KOPT-K1 (cell line): ENCODE measurements around the gene PIEZO2.

Experiments used
- H3K27ac ChIP-seq: fragments of 200-600 bp; sonication (generic); 2 replicates; pipeline ENCODE4 v1.5.1; 2016; ENCODE audit warnings: antibody characterized with exemption, mild to moderate bottlenecking, low read depth, low read length; ENCODE audit not compliant: poor library complexity, severe bottlenecking
- H3K36me3 ChIP-seq: fragments of 200-600 bp; sonication (generic); 2 replicates; pipeline ENCODE4 v1.5.1; 2017; ENCODE audit warnings: antibody characterized with exemption, mild to moderate bottlenecking, low read length, moderate library complexity; ENCODE audit not compliant: insufficient read depth
- H3K9me3 ChIP-seq: fragments of 200-600 bp; sonication (generic); 2 replicates; pipeline ENCODE4 v1.5.1; 2017; ENCODE audit warnings: antibody characterized with exemption, low read length, mild to moderate bottlenecking; ENCODE audit not compliant: insufficient read depth, poor library complexity, severe bottlenecking

PIEZO2 gene

DNA sequence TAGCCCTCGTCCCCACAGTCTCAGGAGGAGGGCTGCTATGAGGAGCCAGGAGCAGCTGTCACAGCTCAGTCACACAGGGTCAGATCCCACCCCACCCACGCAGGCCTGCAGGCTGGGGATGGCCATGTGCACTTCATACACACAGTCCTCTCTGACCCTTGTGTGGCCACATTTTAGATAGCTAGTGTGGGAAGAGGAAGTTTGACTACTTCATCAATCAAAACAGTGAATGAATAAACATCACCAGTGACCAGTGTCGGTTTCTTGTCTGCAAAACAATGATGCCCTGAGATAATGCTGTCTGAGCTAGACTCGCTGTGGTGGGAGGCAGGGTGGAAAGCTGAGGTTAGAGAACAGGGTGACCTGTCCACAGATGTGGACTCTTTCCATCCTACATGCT lies 107.1 kb downstream of the PIEZO2 start:
- Histone ChIP-seq H3K27ac (no peak overlapping the region), H3K36me3 (no peaks in the 10 kb centered on the region), H3K9me3 (no peaks in the 10 kb centered on the region)

DNA sequence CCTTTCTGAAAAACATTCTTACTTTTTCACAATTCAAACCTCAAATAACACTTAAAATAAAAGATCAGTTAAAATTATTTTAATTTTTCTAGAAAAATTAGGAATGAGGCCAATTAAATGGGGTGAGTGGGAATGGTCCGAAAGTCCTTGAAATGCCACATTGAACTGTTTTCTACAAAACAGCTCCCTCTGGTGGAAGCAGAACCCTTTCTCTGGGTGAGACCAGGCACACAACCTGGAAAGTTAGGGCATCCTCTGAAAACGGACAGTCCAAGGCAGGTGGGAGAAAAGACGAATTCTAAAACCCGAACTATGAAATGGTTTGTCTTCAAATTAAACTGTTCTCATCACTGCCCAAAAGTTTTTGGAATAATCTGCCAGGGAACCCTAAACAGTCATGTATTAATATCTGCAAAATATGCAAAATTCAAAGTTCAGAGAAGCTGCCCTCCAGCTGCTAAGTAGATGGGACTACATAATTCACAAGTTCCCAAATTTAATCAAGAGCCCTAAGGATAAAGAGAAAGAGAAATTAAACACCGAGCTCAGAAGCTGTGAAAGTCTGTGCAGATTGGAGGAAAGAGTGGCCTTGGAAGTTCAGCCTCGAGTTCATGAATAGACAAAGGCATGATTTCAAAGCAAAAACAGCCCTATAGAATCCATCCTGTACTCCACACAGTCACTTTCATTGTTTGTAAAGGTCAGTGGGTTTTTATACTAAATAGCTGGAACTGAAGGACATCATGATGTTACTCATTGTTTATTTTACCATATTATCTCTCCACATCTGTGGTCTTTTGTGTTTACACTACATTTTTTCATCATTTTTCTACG lies 108.3 kb downstream of the PIEZO2 start:
- Histone ChIP-seq H3K27ac (no peak overlapping the region), H3K9me3 (no peaks in the 10 kb centered on the region), H3K36me3 (no peaks in the 10 kb centered on the region)

DNA sequence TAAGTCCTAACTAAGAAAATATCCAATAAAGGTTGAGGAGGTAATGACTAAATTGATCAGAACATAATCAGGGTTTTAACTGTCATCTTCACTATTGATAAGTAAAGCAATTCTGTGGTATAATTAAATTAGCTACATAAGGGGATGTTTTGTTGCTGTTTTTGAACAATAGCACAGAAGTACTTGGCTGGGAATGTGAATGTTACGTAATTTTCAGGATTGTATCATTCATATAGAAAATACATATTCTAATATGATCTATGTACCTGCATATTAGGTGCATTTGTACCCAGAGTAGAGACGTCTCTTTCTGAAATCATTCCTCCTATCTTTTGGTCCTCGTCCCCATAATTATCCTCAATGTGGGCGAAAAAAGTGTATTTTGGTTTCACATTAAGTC lies 109.0 kb downstream of the PIEZO2 start:
- Histone ChIP-seq H3K27ac (no peak overlapping the region), H3K9me3 (no peaks in the 10 kb centered on the region), H3K36me3 (no peaks in the 10 kb centered on the region)

DNA sequence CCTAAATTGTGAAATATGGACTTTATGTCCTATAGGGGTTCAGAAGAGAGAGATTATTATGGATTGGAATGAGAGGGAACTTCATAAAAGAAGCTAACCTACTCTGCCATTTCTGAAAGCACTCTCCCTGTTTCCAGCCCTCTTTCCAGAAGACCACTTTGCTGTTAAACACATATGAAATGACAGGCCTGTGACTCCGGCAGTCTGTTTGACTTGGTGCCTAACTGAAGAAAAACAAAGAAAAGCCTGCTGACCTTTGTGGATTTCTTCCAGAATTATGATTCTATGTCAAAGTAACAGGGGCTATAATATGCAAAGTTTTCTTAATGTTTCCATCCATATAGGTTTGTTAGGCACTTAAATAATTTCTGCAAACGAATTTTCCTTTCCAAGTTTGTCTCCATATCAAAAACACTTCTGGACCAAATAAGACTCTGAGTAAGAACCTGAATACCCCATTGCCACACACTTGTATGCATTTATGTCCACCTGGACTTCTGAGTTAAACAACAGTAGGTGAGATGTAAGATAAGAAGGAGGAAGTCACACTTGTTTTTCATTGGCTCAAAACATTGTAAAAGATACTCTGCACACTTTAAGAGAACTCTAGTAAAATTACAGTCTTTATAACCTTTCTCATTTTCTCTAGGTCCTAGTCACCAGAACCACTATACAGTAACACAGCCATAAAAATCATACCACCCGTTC lies 111.7 kb downstream of the PIEZO2 start:
- no peak overlapping the region for H3K27ac ChIP-seq
- H3K9me3 ChIP-seq: no peaks in the 10 kb centered on the region
- no peaks in the 10 kb centered on the region for H3K36me3 ChIP-seq

DNA sequence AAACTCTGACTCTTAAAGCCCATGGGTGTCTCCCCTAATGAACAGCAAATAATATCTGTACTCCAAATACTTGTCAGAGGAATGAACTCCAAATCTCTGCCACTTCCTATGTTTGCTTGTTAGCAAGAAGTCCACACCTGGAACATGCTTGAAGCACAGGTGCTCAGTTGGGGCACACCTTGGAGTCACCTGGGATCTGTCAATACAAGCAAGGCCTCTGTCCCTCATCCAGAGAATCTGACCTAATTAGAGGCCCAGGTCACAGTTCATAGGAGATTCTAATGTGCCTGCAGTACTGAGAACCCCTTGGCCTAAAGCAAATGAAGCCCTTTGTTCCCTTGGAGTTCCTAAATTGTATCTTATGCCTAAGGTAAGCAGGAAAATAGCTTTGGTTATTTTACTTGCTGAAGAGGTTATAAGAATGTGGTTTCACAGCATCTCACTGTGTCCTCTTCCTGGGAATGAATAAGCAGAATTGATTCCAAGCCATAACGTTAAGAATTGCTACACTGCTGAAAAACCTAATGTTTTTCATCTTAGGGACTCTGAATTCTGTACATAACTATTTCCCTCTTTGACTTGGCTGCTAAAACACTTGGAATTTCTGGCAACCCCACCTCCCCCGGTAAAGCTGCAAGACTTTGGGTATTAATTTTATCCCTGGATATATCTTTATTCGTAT lies 113.4 kb downstream of the PIEZO2 start:
- Histone ChIP-seq H3K36me3 (no peaks in the 10 kb centered on the region), H3K27ac (no peak overlapping the region), H3K9me3 (no peaks in the 10 kb centered on the region)

DNA sequence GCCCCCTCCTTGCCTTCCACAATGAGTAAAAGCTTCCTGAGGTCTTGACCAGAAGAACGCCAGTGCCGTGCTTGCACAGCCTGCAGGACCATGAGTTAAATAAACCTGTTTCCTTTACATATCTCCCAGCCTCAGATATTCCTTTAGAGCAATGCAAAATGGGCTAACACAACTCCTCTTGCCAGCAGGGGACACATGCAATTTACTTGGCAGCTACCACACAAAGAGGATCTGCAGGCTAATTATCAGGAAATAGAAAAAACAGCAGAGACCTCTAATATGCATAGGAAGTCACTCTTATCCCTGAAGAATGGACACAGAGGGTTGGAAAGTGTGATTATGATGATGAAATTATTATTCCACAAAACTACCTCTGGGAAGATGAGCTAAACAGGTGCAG lies 114.0 kb downstream of the PIEZO2 start:
- no peaks in the 10 kb centered on the region for H3K36me3 ChIP-seq
- H3K27ac ChIP-seq: no peak overlapping the region
- H3K9me3 ChIP-seq: no peaks in the 10 kb centered on the region

DNA sequence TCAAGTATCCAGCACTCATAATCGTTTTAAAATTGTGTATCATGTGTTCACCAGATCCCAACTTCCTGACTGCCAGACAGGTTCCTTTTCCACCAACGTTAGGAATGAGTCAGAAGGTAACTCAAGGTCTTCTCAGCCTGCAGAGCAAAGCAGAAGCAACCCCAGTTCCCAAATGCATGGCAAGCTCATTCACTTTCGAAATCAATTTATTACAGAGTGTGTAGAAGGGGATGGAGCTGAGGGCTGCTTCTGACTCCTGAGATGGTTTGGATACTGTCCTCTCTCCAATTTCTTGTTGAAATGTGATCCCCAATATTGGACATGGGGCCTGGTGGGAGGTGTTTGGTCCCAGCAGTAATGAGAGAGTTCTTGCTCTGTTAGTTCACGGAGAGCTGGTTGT lies 114.5 kb downstream of the PIEZO2 start:
- H3K27ac ChIP-seq: no peak overlapping the region
- no peaks in the 10 kb centered on the region for H3K36me3 ChIP-seq
- no peaks in the 10 kb centered on the region for H3K9me3 ChIP-seq

DNA sequence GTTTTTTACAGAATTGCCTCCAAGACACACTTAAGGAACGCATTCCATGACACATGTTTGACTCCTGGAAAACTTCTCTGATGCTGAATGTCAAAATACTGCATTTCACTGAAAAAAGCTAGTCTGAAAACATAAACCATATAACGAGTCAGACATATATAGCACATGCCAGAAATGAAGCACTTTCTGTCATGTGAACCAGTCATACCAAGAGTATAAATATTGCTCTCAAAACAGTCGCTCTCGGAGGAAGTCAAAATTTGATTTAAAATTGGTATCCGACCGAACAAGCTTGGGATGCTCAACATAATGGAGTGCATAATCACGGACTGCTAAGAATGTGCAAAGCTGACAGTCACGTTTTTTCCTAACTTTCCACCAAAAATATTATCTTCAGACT lies 115.9 kb downstream of the PIEZO2 start:
- no peak overlapping the region for H3K27ac ChIP-seq
- no peaks in the 10 kb centered on the region for H3K9me3 ChIP-seq
- no peaks in the 10 kb centered on the region for H3K36me3 ChIP-seq

DNA sequence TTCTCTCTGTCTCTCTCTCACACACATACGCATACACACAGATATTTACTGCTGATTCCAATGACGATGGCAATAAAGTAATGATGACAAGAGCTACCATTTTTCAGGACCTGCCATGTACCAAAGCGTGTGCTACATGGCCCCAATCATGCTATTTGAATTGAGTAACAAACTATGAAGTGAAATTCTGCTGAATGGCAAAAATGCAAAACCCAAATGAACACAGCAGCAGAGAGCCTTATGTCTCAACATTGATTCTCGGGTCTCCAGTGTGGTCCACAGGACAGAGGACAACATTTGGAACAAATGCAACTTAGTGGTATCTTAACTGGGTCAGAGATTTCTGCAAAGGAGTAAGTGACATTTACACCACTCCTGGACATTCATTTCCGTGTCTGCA lies 117.4 kb downstream of the PIEZO2 start:
- Histone ChIP-seq H3K36me3 (no peaks in the 10 kb centered on the region), H3K9me3 (no peaks in the 10 kb centered on the region), H3K27ac (no peak overlapping the region)

DNA sequence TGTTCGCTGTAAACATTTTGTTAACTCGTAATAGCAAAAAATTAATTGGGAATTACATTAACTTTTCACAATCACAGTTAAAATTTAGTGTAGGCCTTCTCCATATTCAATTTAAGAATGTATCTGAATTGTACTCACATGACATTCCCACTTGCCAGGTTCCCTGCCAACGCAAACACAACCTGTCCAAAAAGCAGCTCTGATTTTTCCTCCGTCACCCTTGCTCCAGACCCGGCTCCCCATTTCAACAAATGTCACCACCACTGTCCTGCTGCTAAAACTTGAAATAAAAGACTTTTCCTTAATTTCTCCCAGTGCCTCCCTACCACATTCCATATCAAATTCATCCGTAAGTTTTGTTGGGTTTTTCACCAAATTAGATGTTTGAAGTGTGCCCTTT lies 120.3 kb downstream of the PIEZO2 start:
- H3K36me3 ChIP-seq: no peaks in the 10 kb centered on the region
- no peak overlapping the region for H3K27ac ChIP-seq

DNA sequence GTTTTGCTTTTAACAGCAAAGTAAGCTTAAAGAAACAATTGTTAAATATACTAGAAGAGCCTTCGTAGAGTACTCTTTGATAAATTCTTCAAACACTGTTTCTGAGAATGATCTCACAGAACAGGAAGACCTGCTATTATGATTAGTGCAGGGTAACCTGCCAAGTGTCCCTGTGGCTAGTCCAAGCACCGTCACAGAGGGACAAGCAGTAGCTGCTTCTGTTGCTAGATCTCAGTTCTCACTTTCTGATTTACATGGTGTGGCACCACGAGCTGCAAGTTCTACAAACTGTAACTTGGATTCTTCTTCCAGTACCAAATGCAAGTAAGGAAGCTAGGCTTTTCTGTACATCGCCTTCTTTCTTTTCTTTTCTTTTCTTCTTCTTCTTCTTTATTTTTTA lies 121.5 kb downstream of the PIEZO2 start:
- no peaks in the 10 kb centered on the region for H3K36me3 ChIP-seq
- no peaks in the 10 kb centered on the region for H3K9me3 ChIP-seq
- no peak overlapping the region for H3K27ac ChIP-seq

More for the DNA sequence above, 120.3 kb downstream of the PIEZO2 start:
- H3K9me3 ChIP-seq: no peaks in the 10 kb centered on the region

DNA sequence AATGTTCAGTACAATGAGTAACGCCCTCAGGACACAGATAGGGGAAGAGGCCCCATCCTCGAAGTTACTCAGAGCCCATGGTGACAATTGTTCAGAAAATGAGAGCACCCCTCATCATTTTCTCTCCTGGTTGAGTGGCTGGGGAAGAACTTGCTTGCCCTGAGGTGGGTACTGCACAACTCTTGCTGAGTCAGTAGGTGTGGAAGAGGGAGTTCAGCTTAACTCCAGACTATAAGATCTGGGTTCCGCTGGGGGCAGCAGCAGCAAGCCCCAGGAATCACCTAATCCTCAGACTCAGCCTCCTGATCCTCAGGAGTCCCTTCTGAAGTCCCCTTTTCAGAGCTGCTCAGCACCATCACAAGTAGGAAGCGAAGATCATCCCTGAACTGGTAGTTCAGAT lies 123.7 kb downstream of the PIEZO2 start:
- Histone ChIP-seq H3K9me3 (no peaks in the 10 kb centered on the region), H3K27ac (no peak overlapping the region), H3K36me3 (no peaks in the 10 kb centered on the region)

DNA sequence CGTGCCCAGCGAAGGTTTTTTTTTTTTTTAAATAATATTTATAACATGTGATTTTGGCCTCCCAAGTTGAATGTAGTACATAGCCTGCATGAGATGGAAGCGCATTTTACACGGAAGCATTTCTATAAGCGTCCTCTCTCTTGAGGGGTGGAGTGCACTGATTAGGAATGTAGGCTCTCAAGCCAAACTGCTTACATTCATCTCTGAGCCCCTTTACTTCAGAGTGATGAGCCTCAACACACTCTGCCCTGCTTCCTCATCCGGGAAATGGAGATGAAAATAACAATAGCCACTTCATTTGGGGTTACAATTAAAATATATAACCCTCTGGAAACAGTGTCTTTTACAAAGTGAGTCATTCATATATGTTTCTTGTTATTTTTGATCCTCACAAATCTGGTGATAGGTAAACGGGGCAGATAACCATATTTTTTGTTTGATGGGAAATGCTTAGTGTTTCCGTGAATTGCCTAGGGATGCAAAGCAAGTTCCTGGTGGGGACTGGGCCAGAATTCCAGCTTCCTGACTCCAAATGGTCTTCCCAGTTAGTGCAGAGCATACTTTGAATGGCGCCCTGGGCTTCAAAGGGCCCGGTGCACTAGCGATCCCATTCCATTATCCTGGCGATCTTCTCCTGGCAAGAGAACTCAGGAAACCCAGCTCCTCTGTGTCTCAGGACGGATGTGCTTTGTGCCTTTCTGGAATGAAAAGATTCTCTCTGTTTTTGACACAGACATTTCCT lies 124.3 kb downstream of the PIEZO2 start:
- Histone ChIP-seq H3K9me3 (no peaks in the 10 kb centered on the region), H3K27ac (no peak overlapping the region), H3K36me3 (no peaks in the 10 kb centered on the region)

DNA sequence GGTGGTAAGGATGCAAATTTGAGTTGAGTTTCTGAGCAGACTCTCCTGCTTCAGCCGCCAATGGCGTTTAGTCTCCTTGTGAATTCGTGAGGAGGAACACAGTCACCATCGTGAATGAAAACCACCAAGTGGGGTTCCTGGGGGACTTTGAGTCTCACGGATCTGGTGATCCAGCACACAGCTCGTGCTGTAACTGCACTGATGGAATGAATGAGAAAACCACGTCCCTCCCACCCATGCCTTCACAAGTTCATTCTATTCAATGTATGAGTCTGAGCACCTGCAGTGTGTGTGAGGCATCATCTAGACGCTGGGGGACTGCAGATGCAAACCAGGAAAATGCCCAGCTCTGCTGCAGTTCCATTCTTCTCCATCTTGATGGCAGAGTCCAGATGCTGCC lies 127.9 kb downstream of the PIEZO2 start:
- Histone ChIP-seq H3K9me3 (no peaks in the 10 kb centered on the region), H3K27ac (no peak overlapping the region), H3K36me3 (no peaks in the 10 kb centered on the region)

DNA sequence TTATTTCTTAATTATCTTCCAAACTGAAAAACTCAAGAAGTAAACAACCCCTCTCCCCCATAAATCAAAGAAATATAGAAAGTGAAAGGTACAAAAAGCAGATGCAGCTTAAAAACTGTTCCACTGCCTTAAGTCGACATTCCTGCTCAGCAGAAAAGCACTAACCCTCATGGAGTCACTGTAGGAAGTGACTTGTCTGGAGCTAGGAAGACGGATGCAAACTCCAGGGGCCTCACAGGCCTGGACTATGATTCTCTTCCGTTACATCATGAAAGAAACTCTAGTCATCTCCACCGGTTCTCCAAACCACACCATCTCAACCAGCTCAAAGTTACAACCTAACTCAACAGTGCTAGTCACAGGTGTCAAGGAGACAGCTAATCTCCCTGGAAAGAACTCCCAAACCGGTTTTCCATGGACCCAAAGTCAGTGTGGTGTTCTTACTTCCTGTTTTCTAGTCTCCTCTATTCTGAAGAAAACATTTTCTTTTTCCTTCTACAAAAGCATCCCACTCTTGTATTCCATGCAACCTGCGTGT lies 128.4 kb downstream of the PIEZO2 start:
- Histone ChIP-seq H3K36me3 (no peaks in the 10 kb centered on the region), H3K27ac (no peak overlapping the region), H3K9me3 (no peaks in the 10 kb centered on the region)
